ENCODE measurements around the gene SRGN. TPM values are rescaled to one million over a fixed set of nuclear protein-coding genes. Genes with fewer than 3 reads are reported as not detected.

SRGN gene
- total RNA-seq, 1 donor from 2014 or later, result not detected

DNA sequence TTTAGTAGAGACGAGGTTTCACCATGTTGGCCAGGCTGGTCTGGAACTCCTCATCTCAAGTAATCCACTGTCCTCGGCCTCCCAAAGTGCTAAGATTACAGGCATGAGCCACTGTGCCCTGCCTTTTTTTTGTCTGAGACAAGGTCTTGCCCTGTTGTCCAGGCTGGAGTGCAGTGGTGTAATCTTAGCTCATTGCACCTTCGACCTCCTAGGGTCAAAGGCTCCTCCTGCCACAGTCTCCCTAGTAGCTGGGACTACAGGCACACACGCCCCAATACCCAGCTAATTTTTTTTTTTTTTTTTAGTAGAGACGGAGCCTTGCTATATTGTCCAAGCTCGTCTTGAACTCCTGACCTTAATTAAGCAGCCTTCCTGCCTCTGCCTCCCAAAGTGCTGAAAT, 65.3 kb downstream of the SRGN start:
- H3K27ac ChIP-seq, result no peak overlapping the region
- H3K36me3 Mint-ChIP-seq, result no peaks in the 10 kb centered on the region
- H3K9ac ChIP-seq, result no peak overlapping the region
- peaks cover 4% of the 10 kb centered on the region for H3F3A ChIP-seq (ENCODE audit: low read depth)
- peaks cover 14% of the 10 kb centered on the region for H4K20me1 ChIP-seq (ENCODE audit: low read depth)
- DNase-seq (ENCODE audit: low spot score), result no peak
- no peaks in the 10 kb centered on the region for H3K4me1 Mint-ChIP-seq
- no peaks in the 10 kb centered on the region for H3K27me3 ChIP-seq
- H3K36me3 ChIP-seq, result no peaks in the 10 kb centered on the region
- no peak overlapping the region for H3K4me2 ChIP-seq
- no peak overlapping the region for H3K4me3 Mint-ChIP-seq
- no peak overlapping the region for H2AFZ ChIP-seq (replicated peaks)
- H3K4me1 ChIP-seq, result no peaks in the 10 kb centered on the region
- H3K27me3 Mint-ChIP-seq (ENCODE audit: insufficient read depth, low read depth), result no peaks in the 10 kb centered on the region
- TF ChIP-seq EZH2phosphoT487 (IDR thresholded peaks at IDR 0.05) (no peak), EZH2 (IDR thresholded peaks at IDR 0.05) (no peak)
- TF ChIP-seq, protein P1, sequence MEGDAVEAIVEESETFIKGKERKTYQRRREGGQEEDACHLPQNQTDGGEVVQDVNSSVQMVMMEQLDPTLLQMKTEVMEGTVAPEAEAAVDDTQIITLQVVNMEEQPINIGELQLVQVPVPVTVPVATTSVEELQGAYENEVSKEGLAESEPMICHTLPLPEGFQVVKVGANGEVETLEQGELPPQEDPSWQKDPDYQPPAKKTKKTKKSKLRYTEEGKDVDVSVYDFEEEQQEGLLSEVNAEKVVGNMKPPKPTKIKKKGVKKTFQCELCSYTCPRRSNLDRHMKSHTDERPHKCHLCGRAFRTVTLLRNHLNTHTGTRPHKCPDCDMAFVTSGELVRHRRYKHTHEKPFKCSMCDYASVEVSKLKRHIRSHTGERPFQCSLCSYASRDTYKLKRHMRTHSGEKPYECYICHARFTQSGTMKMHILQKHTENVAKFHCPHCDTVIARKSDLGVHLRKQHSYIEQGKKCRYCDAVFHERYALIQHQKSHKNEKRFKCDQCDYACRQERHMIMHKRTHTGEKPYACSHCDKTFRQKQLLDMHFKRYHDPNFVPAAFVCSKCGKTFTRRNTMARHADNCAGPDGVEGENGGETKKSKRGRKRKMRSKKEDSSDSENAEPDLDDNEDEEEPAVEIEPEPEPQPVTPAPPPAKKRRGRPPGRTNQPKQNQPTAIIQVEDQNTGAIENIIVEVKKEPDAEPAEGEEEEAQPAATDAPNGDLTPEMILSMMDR (IDR thresholded peaks at IDR 0.05), result no peak
- no peak overlapping the region for H3K4me3 ChIP-seq
- H3K79me2 ChIP-seq (ENCODE audit: low read depth), result peaks cover 41% of the 10 kb centered on the region
- no peak overlapping the region for H3K27ac Mint-ChIP-seq
- no peaks in the 10 kb centered on the region for H3K9me3 ChIP-seq (ENCODE audit: low read depth)
- no peaks in the 10 kb centered on the region for H3K9me3 Mint-ChIP-seq

Small RNA genes within 50 kb of the gene (small RNA-seq; reads per million reads assigned to genes)
- not detected for gene RF00017

Other genes with a start within 250 kb of the SRGN start
- gene DDX50, start 186.8 kb upstream of the SRGN start, total RNA-seq (ENCODE audit: low replicate concordance), result 75.2 and 110 TPM in 2 replicates
- gene DDX21, start 131.9 kb upstream of the SRGN start, total RNA-seq (ENCODE audit: low replicate concordance), result 51.2 and 69.9 TPM in 2 replicates
- 27.3 and 44.9 TPM in 2 replicates for gene KIFBP, start 99.3 kb upstream of the SRGN start, total RNA-seq (ENCODE audit: low replicate concordance)
- 35.7 and 56.0 TPM in 2 replicates for gene VPS26A, start 36.1 kb downstream of the SRGN start, total RNA-seq (ENCODE audit: low replicate concordance)
- 31.9 and 32.2 TPM in 2 replicates for gene SUPV3L1, start 92.1 kb downstream of the SRGN start, total RNA-seq (ENCODE audit: low replicate concordance)
- 0.30 TPM in 1 of 2 replicates, not detected in the other for gene HKDC1, start 132.2 kb downstream of the SRGN start, total RNA-seq (ENCODE audit: low replicate concordance)
- 30.1 and 45.8 TPM in 2 replicates for gene HK1, start 190.4 kb downstream of the SRGN start, total RNA-seq (ENCODE audit: low replicate concordance)

Measured in neural progenitor cell (in vitro differentiated cells).